HFF-Myc (cell line): Measurements from ENCODE around the gene KRT37.
"Not testable (repeated sequence)": the region's sequence is repeated elsewhere in the genome, so short reads cannot be mapped to it uniquely, and the experiment has no call there.

Source experiments
- DNase-seq: peaks from one replicate; pipeline ENCODE4 v3.0.0-alpha.2; 2011; ENCODE audit warnings: low read depth; ENCODE audit errors: extremely low read depth
- H3K4me3 ChIP-seq: replicated peaks from 2 replicates; pipeline ENCODE4 v1.5.1; 2011; ENCODE audit warnings: low read depth, mild to moderate bottlenecking, control low read depth, low read length
- CTCF ChIP-seq: IDR thresholded peaks from 2 replicates; pipeline ENCODE4 v1.5.1; 2012; ENCODE audit warnings: mild to moderate bottlenecking, low read depth, low read length, control low read depth; ENCODE audit errors: missing control alignments

The KRT37 gene

GRCh38 chr17:41383690-41384089 lies 40.7 kb downstream of the KRT37 start:
- H3K4me3 ChIP-seq: no peak overlapping the region
- no peak for TF ChIP-seq CTCF

GRCh38 chr17:41382394-41382793 lies 42.0 kb downstream of the KRT37 start:
- no peak overlapping the region for H3K4me3 ChIP-seq
- no peak for DNase-seq
- TF ChIP-seq CTCF: no peak

More at GRCh38 chr17:41383690-41384089, 40.7 kb downstream of the KRT37 start:
- no peak for DNase-seq

GRCh38 chr17:41381943-41382342 lies 42.4 kb downstream of the KRT37 start, which contains the start of gene KRT34:
KRT34 (minus strand) TSS chr17:41382306; CDS start chr17:41382246, 60 bp downstream.
- not testable (repeated sequence) for DNase-seq, H3K4me3 ChIP-seq

GRCh38 chr17:41380091-41380490 lies 44.3 kb downstream of the KRT37 start:
- peak; percentile 54 for DNase-seq
- not testable (repeated sequence) for H3K4me3 ChIP-seq

- no peak for DNase-seq
- no peak overlapping the region for H3K4me3 ChIP-seq
- no peak for TF ChIP-seq CTCF
Measured at GRCh38 chr17:41377546-41377945, 46.8 kb downstream of the KRT37 start.
